ENCODE measurements around the gene ZNF277. TPM values are rescaled to one million over a fixed set of nuclear protein-coding genes. Genes with fewer than 3 reads are reported as not detected.

The ZNF277 gene
- polyA plus RNA-seq, 2 of the 4 experiments (the other 2 are of a cell fraction), result 23.4 to 31.9 TPM

- no peak for TF ChIP-seq PBX3 (IDR thresholded peaks at IDR 0.05)
- no peak for TF ChIP-seq ZSCAN20 (CRISPR knock-in tag; IDR thresholded peaks at IDR 0.05)
Measured at GRCh38 chr7:112188257-112188656, 18.2 kb upstream of the ZNF277 start (continued).

DNA sequence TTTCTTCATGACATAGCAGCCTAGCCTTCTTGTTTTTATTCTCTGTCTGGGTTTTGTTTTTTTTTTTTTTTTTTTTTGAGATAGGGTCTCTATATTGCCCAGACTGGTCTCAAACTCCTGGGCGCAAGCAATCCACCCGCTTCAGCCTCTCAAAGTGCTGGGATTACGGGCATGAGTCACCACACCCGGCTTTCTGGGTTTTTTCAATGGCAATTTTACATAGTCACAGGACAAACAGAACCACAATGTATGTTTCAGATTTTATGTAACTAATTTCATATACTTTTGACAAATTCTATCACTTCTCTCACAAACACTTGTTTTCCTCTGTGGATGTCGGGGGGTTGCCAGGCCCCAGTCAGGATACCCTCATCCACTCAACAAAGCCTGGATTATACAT, 16.8 kb upstream of the ZNF277 start:
- POLR2A ChIA-PET, result no interaction called here
- no peak for FAIRE-seq
- peaks cover 53% of the 10 kb centered on the region for H3K4me1 ChIP-seq

GRCh38 chr7:112190120-112190519, 16.4 kb upstream of the ZNF277 start:
- CTCF ChIA-PET, result no interaction called here
- 88% methylated on average over 2 of the region's 2 CpGs for WGBS (ENCODE audit: missing lambda C conversion rate)

More for the DNA sequence above, 16.8 kb upstream of the ZNF277 start:
- H3K4me2 ChIP-seq, result no peak overlapping the region
- no peak for TF ChIP-seq GATA3 (IDR thresholded peaks at IDR 0.05; ENCODE audit: borderline replicate concordance)
- TF ChIP-seq HOXA7 (CRISPR knock-in tag; IDR thresholded peaks at IDR 0.05), result no peak
- TF ChIP-seq, protein P1, sequence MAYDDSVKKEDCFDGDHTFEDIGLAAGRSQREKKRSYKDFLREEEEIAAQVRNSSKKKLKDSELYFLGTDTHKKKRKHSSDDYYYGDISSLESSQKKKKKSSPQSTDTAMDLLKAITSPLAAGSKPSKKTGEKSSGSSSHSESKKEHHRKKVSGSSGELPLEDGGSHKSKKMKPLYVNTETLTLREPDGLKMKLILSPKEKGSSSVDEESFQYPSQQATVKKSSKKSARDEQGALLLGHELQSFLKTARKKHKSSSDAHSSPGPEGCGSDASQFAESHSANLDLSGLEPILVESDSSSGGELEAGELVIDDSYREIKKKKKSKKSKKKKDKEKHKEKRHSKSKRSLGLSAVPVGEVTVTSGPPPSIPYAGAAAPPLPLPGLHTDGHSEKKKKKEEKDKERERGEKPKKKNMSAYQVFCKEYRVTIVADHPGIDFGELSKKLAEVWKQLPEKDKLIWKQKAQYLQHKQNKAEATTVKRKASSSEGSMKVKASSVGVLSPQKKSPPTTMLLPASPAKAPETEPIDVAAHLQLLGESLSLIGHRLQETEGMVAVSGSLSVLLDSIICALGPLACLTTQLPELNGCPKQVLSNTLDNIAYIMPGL (CRISPR knock-in tag; IDR thresholded peaks at IDR 0.05; ENCODE audit: borderline replicate concordance), result no peak
- no peak for TF ChIP-seq RAD21 (conservative IDR thresholded peaks at IDR 0.05 in 1 of 2, IDR thresholded peaks at IDR 0.05 in 1 of 2)
- TF ChIP-seq NFE2L2 (conservative IDR thresholded peaks at IDR 0.05; ENCODE audit: low read length), result no peak
- TF ChIP-seq FOSL2 (IDR thresholded peaks at IDR 0.05), result no peak
- no peak for TF ChIP-seq FOSL2 (CRISPR knock-in tag; IDR thresholded peaks at IDR 0.05)
- TF ChIP-seq MAZ (IDR thresholded peaks at IDR 0.05; ENCODE audit: borderline replicate concordance, low read depth, low read length), result no peak
- no peak for TF ChIP-seq RCOR1 (IDR thresholded peaks at IDR 0.05; ENCODE audit: low read depth, low read length)
- TF ChIP-seq SREBF2 (IDR thresholded peaks at IDR 0.05), result no peak
- TF ChIP-seq CHD2 (IDR thresholded peaks at IDR 0.05; ENCODE audit: low read length, partially characterized antibody), result no peak
- TF ChIP-seq BCL3 (IDR thresholded peaks at IDR 0.05), result no peak
- TF ChIP-seq KDM1A (IDR thresholded peaks at IDR 0.05; ENCODE audit: low read depth), result no peak
- TF ChIP-seq CBX2 (IDR thresholded peaks at IDR 0.05; ENCODE audit: borderline replicate concordance, low read depth), result no peak
- 90% methylated on average over 5 of the region's 5 CpGs for WGBS (ENCODE audit: missing lambda C conversion rate)
- CTCF ChIA-PET, result no interaction called here
- DNase-seq (ENCODE audit: low read depth in 1 of 2, low spot score in 1 of 2) (no peak), ATAC-seq (no peak)
- peak overlapping the region in 1 of 2 experiments; percentile 51; a peak in 2 of 6 replicates for H3K27ac ChIP-seq
- no peak overlapping the region for H3K4me3 ChIP-seq
- H3K9me3 ChIP-seq, result 0 out of 3 replicates have a peak, but pooled peaks cover 2% of the 10 kb centered on the region

More at GRCh38 chr7:112190120-112190519, 16.4 kb upstream of the ZNF277 start:
- Histone ChIP-seq H3K4me3 (no peak overlapping the region), H3K9me3 (0 out of 3 replicates have a peak, but pooled peaks cover 2% of the 10 kb centered on the region), H3K27ac (peak overlapping the region in 1 of 2 experiments; percentile 51; a peak in 2 of 6 replicates), H3K4me1 (peaks cover 53% of the 10 kb centered on the region), H3K4me2 (no peak overlapping the region)
- DNase-seq (ENCODE audit: low read depth in 1 of 2, low spot score in 1 of 2) (no peak), FAIRE-seq (no peak), ATAC-seq (peak in 1 of 2 experiments; percentile 45; a peak in 3 of 6 replicates)
- POLR2A ChIA-PET, result no interaction called here
- TF ChIP-seq POLR2A (IDR thresholded peaks at IDR 0.05; ENCODE audit: low read length) (no peak), BCL3 (IDR thresholded peaks at IDR 0.05) (no peak)
